Measurements from ENCODE around the gene BRINP3. TPM values are rescaled to one million over a fixed set of nuclear protein-coding genes. Genes with fewer than 3 reads are reported as not detected.

Gene BRINP3
- total and polyA plus RNA-seq, 2 of the 13 experiments (the other 11 are each of a cell fraction or from before 2014, with no cell fraction given), result not detected

DNA sequence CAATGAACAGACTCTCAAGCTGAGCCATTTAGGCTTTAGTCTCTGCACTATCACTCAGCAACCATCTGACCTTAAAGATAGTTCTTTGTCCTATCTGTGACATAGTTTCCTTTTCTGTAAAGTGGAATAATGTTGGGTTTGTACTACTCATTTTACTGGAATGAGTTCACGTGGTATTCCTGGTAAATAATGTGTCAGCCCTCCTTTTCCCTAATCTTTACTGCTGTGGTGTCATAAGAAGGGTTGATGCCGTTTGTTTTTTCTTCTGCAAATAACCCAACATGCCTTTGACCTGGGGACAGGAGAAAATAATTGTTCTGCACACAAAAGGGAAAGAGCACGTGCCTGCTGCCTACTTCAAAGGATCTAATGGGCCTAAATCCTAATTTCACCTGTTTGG lies 297.8 kb downstream of the BRINP3 start:
- no peak for TF ChIP-seq SOX13 (IDR thresholded peaks at IDR 0.05)
- TF ChIP-seq SOX13 (CRISPR knock-in tag; conservative IDR thresholded peaks at IDR 0.05 in 1 of 2, IDR thresholded peaks at IDR 0.05 in 1 of 2), result peak in 1 of 2 experiments; percentile 32; a peak in 1 of 4 replicates
- no peak for TF ChIP-seq EED (CRISPR knock-in tag; IDR thresholded peaks at IDR 0.05)
- TF ChIP-seq ATM (IDR thresholded peaks at IDR 0.05; ENCODE audit: borderline replicate concordance), result no peak
- TF ChIP-seq, protein P1, sequence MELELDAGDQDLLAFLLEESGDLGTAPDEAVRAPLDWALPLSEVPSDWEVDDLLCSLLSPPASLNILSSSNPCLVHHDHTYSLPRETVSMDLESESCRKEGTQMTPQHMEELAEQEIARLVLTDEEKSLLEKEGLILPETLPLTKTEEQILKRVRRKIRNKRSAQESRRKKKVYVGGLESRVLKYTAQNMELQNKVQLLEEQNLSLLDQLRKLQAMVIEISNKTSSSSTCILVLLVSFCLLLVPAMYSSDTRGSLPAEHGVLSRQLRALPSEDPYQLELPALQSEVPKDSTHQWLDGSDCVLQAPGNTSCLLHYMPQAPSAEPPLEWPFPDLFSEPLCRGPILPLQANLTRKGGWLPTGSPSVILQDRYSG (CRISPR knock-in tag; IDR thresholded peaks at IDR 0.05), result no peak
- no peak for TF ChIP-seq HNRNPLL (IDR thresholded peaks at IDR 0.05; ENCODE audit: low read depth, low read length, poor library complexity, severe bottlenecking)
- TF ChIP-seq BHLHE40 (IDR thresholded peaks at IDR 0.05; ENCODE audit: low read length), result peak; percentile 68
- peak; percentile 60; the same call in 1 of the 2 replicates for TF ChIP-seq SOX5 (CRISPR knock-in tag; IDR thresholded peaks at IDR 0.05; ENCODE audit: borderline replicate concordance)
- H3K79me2 ChIP-seq (ENCODE audit: insufficient read depth, low read length), result no peaks in the 10 kb centered on the region
- no peak overlapping the region for H3K4me3 ChIP-seq (replicated peaks in 1 of 3; ENCODE audit: insufficient read depth in 1 of 3, low read depth in 2 of 3, low read length in 3 of 3)
- no peak for FAIRE-seq
- no peaks in the 10 kb centered on the region for H3K36me3 ChIP-seq (replicated peaks in 1 of 2; ENCODE audit: control insufficient read depth in 1 of 2, insufficient read depth in 2 of 2, low read length in 2 of 2)
- no peak overlapping the region for H3K9ac ChIP-seq (ENCODE audit: insufficient read depth, low read depth, low read length)
- in situ Hi-C loops (cut with HindIII; ENCODE audit: extremely low pct_ligation_motif_present, low pct_unique_long_range_greater_than_20kb) (no loop called here), intact Hi-C loops (cut with micrococcal nuclease; ENCODE audit: unreplicated experiment) (no loop called here)
- WGBS (ENCODE audit: low lambda C conversion rate), result 3% methylated on average over 3 of the region's 3 CpGs
- BruUV-seq (replicated peaks), result no TSS peak
- H3K27me3 ChIP-seq (ENCODE audit: control insufficient read depth in 1 of 2, insufficient read depth in 2 of 2, low read length in 2 of 2), result no peaks in the 10 kb centered on the region
- no peaks in the 10 kb centered on the region for H3K4me1 ChIP-seq (ENCODE audit: insufficient read depth, low read length)
- H4K20me1 ChIP-seq (ENCODE audit: insufficient read depth, low read length), result no peaks in the 10 kb centered on the region
- CTCF ChIA-PET (ENCODE audit: low intra/inter-chr PET ratio, low total read pairs), result no interaction called here
- DNase-seq (ENCODE audit: low spot score), result peak; percentile 29
- ATAC-seq, result no peak
- H3K4me2 ChIP-seq (ENCODE audit: low read depth, low read length), result no peak overlapping the region
- H3K27ac ChIP-seq (ENCODE audit: extremely low read length, insufficient read depth, low read length), result no peak overlapping the region
- POLR2A ChIA-PET, result no interaction called here
- H2AFZ ChIP-seq (ENCODE audit: low read length), result no peak overlapping the region
- H3K9me3 ChIP-seq (ENCODE audit: low read length), result no peaks in the 10 kb centered on the region

DNA sequence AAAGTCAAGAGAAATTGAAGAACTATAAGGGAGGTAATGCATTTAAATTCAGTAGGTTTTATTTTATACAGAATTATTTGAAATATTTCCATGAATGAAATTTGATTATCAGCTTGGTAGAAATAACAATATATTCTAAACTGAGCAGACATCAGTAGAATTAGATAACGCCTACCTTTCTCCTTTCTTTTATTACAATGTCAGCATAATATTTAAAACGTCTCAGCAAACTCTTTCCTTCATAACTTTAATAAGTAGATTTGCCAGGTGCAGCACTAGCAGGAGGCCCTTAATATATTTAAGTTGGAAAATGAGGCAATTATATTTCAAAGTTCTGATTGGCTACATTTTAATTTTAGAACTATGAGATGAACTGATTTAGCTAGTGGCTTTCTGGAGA lies 298.8 kb downstream of the BRINP3 start:
- Histone ChIP-seq H3K9me3 (ENCODE audit: low read length) (no peaks in the 10 kb centered on the region), H3K4me3 (replicated peaks in 1 of 3; ENCODE audit: insufficient read depth in 1 of 3, low read depth in 2 of 3, low read length in 3 of 3) (no peak overlapping the region), H3K27me3 (ENCODE audit: control insufficient read depth in 1 of 2, insufficient read depth in 2 of 2, low read length in 2 of 2) (no peaks in the 10 kb centered on the region), H3K27ac (ENCODE audit: extremely low read length, insufficient read depth, low read length) (no peak overlapping the region), H3K4me2 (ENCODE audit: low read depth, low read length) (no peak overlapping the region), H3K4me1 (ENCODE audit: insufficient read depth, low read length) (no peaks in the 10 kb centered on the region), H3K36me3 (replicated peaks in 1 of 2; ENCODE audit: control insufficient read depth in 1 of 2, insufficient read depth in 2 of 2, low read length in 2 of 2) (no peaks in the 10 kb centered on the region), H3K9ac (ENCODE audit: insufficient read depth, low read depth, low read length) (no peak overlapping the region), H4K20me1 (ENCODE audit: insufficient read depth, low read length) (no peaks in the 10 kb centered on the region), H2AFZ (ENCODE audit: low read length) (no peak overlapping the region), H3K79me2 (ENCODE audit: insufficient read depth, low read length) (no peaks in the 10 kb centered on the region)
- intact Hi-C loops (cut with micrococcal nuclease; ENCODE audit: unreplicated experiment), result no loop called here
- in situ Hi-C loops (cut with HindIII; ENCODE audit: extremely low pct_ligation_motif_present, low pct_unique_long_range_greater_than_20kb), result no loop called here
- BruUV-seq (replicated peaks), result no TSS peak
- no peak for FAIRE-seq
- TF ChIP-seq TBX2 (CRISPR knock-in tag; IDR thresholded peaks at IDR 0.05; ENCODE audit: borderline replicate concordance), result no peak
- TF ChIP-seq, protein P2, sequence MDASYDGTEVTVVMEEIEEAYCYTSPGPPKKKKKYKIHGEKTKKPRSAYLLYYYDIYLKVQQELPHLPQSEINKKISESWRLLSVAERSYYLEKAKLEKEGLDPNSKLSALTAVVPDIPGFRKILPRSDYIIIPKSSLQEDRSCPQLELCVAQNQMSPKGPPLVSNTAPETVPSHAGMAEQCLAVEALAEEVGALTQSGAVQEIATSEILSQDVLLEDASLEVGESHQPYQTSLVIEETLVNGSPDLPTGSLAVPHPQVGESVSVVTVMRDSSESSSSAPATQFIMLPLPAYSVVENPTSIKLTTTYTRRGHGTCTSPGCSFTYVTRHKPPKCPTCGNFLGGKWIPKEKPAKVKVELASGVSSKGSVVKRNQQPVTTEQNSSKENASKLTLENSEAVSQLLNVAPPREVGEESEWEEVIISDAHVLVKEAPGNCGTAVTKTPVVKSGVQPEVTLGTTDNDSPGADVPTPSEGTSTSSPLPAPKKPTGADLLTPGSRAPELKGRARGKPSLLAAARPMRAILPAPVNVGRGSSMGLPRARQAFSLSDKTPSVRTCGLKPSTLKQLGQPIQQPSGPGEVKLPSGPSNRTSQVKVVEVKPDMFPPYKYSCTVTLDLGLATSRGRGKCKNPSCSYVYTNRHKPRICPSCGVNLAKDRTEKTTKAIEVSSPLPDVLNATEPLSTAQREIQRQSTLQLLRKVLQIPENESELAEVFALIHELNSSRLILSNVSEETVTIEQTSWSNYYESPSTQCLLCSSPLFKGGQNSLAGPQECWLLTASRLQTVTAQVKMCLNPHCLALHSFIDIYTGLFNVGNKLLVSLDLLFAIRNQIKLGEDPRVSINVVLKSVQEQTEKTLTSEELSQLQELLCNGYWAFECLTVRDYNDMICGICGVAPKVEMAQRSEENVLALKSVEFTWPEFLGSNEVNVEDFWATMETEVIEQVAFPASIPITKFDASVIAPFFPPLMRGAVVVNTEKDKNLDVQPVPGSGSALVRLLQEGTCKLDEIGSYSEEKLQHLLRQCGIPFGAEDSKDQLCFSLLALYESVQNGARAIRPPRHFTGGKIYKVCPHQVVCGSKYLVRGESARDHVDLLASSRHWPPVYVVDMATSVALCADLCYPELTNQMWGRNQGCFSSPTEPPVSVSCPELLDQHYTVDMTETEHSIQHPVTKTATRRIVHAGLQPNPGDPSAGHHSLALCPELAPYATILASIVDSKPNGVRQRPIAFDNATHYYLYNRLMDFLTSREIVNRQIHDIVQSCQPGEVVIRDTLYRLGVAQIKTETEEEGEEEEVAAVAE (CRISPR knock-in tag; IDR thresholded peaks at IDR 0.05; ENCODE audit: borderline replicate concordance), result no peak
- TF ChIP-seq MAFF (IDR thresholded peaks at IDR 0.05; ENCODE audit: low read depth, low read length), result peak; percentile 76
- peak; percentile 47 to 82; a peak in 3 of 4 replicates for TF ChIP-seq MAFK (conservative IDR thresholded peaks at IDR 0.05 in 1 of 2, IDR thresholded peaks at IDR 0.05 in 1 of 2; ENCODE audit: low read length in 2 of 2)
- CTCF ChIA-PET (ENCODE audit: low intra/inter-chr PET ratio, low total read pairs), result no interaction called here
- DNase-seq (ENCODE audit: low spot score), result no peak
- POLR2A ChIA-PET, result no interaction called here
- 3% methylated on average over 2 of the region's 2 CpGs for WGBS (ENCODE audit: low lambda C conversion rate)
- no peak for ATAC-seq
